Measurements from ENCODE around the gene IL34. TPM values are rescaled to one million over a fixed set of nuclear protein-coding genes. Genes with fewer than 3 reads are reported as not detected.

IL34 gene
- total RNA-seq, 1 experiment from 2014 or later: not detected

- peak within 1 kb of the TSS; percentile 78; the same call in 1 of the 2 replicates for H3K27ac ChIP-seq (ENCODE audit: low read depth, low read length)
- ATAC-seq (peak; percentile 77), DNase-seq (ENCODE audit: low read depth, low spot score) (peak; percentile 35)
- H3K27me3 ChIP-seq (ENCODE audit: insufficient read depth, low read length): no peaks in the 10 kb centered on the region
- H3K79me2 ChIP-seq (ENCODE audit: insufficient read depth, low read length): peaks cover 45% of the 10 kb centered on the region
- H3K4me1 ChIP-seq (ENCODE audit: control insufficient read depth in 1 of 2, insufficient read depth in 2 of 2, low read length in 2 of 2): peaks cover 39 to 60% of the 10 kb centered on the region in 2 experiments
- ChIA-PET RAD21 (ENCODE audit: low non-redundant PET in 1 of 2, low total read pairs in 2 of 2, uncharacterized antibody in 2 of 2, unreplicated experiment in 2 of 2) (interaction anchor here in 1 of 2 experiments (2.1 kb wide), 1 partner anchor 85 kb away, joined by 6 read pairs; no protein-coding TSS in a partner anchor), CTCF (interaction anchor here (1.9 kb wide), 1 partner anchor 85 kb away, joined by 11 read pairs; no protein-coding TSS in a partner anchor), POLR2A (no interaction called here)
- peak within 1 kb of the TSS; percentile 90 for H3K9ac ChIP-seq (ENCODE audit: low read length)
- H2AFZ ChIP-seq (ENCODE audit: low read depth, low read length, poor library complexity, severe bottlenecking): no peak within 1 kb of the TSS
- no peaks in the 10 kb centered on the region for H3K9me3 ChIP-seq (ENCODE audit: control insufficient read depth in 1 of 2, insufficient read depth in 1 of 2, low read depth in 1 of 2, low read length in 2 of 2)
- 0 out of 4 replicates have a peak, but pooled peaks cover 0 to 4% of the 10 kb centered on the region in 2 experiments for H3K36me3 ChIP-seq (ENCODE audit: control insufficient read depth in 1 of 2, insufficient read depth in 2 of 2, low read length in 2 of 2)
- H3K4me2 ChIP-seq (ENCODE audit: low read length): peak within 1 kb of the TSS; percentile 86
- H3K4me3 ChIP-seq (replicated peaks in 1 of 2; ENCODE audit: low read depth in 1 of 2, low read length in 2 of 2): peak within 1 kb of the TSS; percentile 86 to 95
- no peaks in the 10 kb centered on the region for H4K20me1 ChIP-seq (ENCODE audit: insufficient read depth)
- no peaks in the 10 kb centered on the region for H3K9me2 ChIP-seq (ENCODE audit: insufficient read depth)
- BruUV-seq (replicated peaks): no TSS peak
- intact Hi-C loops (cut with micrococcal nuclease): no loop called here
- TF ChIP-seq EZH2phosphoT487 (IDR thresholded peaks at IDR 0.05; ENCODE audit: borderline replicate concordance) (no peak), SIN3A (IDR thresholded peaks at IDR 0.05; ENCODE audit: low read depth) (no peak), MAX (IDR thresholded peaks at IDR 0.05) (peak; percentile 68; the same call in 1 of the 2 replicates), SRF (IDR thresholded peaks at IDR 0.05; ENCODE audit: low read depth) (no peak), SP1 (IDR thresholded peaks at IDR 0.05; ENCODE audit: low read depth) (no peak), REST (IDR thresholded peaks at IDR 0.05; ENCODE audit: low read depth) (no peak), RAD21 (IDR thresholded peaks at IDR 0.05; ENCODE audit: low read depth) (no peak), JUND (IDR thresholded peaks at IDR 0.05) (no peak), ZFX (IDR thresholded peaks at IDR 0.05) (peak; percentile 57; the same call in 1 of the 2 replicates), ATF3 (IDR thresholded peaks at IDR 0.05) (no peak), CEBPB (IDR thresholded peaks at IDR 0.05; ENCODE audit: low read depth) (no peak), EGR1 (IDR thresholded peaks at IDR 0.05; ENCODE audit: low read depth) (no peak), ZNF274 (IDR thresholded peaks at IDR 0.05; ENCODE audit: low read depth, low read length) (no peak), ELF1 (IDR thresholded peaks at IDR 0.05; ENCODE audit: borderline replicate concordance, low read depth) (no peak), CBX3 (IDR thresholded peaks at IDR 0.05; ENCODE audit: low read depth) (no peak), FOSL1 (IDR thresholded peaks at IDR 0.05; ENCODE audit: low read depth) (no peak), EZH2 (IDR thresholded peaks at IDR 0.05) (no peak), ZBTB33 (IDR thresholded peaks at IDR 0.05; ENCODE audit: extremely low read depth, insufficient replicate concordance, low read length) (no peak), YY1 (IDR thresholded peaks at IDR 0.05; ENCODE audit: extremely low read depth, insufficient replicate concordance, low read depth, low read length) (no peak), CTCF (IDR thresholded peaks at IDR 0.05 in 2 of 3, conservative IDR thresholded peaks at IDR 0.05 in 1 of 3; ENCODE audit: borderline replicate concordance in 1 of 3, insufficient read depth in 1 of 3, low read depth in 2 of 3, low read length in 2 of 3) (no peak), TCF7L2 (IDR thresholded peaks at IDR 0.05; ENCODE audit: borderline replicate concordance, extremely low read depth, insufficient read depth, insufficient read length) (peak; percentile 90)
Observed at GRCh38 chr16:70685938-70686375, 39.6 kb downstream of the IL34 start, which contains the start of gene MTSS2. TSS of gene MTSS2 (minus strand) at chr16:70686053. CDS start at chr16:70685791, 262 bp downstream.

Measured in HCT116 (cell line).